ENCODE results near the gene PPP1R16B.

DNA sequence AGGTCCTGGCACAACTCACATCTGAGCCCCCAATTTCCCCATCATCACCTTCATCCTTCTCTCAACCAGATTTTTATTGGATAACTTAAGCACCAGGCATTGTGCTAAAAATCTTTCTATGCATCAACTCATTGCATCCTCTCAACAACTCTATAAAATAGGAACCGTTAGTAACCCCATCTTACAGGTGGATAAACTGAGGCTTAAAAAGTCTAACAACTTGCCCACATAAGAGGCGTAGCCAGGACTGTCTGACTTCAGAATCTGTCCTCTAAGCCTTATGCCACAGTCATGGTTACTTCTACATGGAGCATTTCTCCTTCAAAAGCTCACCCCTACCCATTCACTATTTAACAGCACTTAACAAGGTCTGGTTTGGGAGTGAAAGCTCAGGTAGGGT, 51.1 kb downstream of the PPP1R16B start:
- no peak for TF ChIP-seq POLR2AphosphoS5 (IDR thresholded peaks at IDR 0.05; ENCODE audit: low read depth, low read length)
- TF ChIP-seq, protein P1, sequence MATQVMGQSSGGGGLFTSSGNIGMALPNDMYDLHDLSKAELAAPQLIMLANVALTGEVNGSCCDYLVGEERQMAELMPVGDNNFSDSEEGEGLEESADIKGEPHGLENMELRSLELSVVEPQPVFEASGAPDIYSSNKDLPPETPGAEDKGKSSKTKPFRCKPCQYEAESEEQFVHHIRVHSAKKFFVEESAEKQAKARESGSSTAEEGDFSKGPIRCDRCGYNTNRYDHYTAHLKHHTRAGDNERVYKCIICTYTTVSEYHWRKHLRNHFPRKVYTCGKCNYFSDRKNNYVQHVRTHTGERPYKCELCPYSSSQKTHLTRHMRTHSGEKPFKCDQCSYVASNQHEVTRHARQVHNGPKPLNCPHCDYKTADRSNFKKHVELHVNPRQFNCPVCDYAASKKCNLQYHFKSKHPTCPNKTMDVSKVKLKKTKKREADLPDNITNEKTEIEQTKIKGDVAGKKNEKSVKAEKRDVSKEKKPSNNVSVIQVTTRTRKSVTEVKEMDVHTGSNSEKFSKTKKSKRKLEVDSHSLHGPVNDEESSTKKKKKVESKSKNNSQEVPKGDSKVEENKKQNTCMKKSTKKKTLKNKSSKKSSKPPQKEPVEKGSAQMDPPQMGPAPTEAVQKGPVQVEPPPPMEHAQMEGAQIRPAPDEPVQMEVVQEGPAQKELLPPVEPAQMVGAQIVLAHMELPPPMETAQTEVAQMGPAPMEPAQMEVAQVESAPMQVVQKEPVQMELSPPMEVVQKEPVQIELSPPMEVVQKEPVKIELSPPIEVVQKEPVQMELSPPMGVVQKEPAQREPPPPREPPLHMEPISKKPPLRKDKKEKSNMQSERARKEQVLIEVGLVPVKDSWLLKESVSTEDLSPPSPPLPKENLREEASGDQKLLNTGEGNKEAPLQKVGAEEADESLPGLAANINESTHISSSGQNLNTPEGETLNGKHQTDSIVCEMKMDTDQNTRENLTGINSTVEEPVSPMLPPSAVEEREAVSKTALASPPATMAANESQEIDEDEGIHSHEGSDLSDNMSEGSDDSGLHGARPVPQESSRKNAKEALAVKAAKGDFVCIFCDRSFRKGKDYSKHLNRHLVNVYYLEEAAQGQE (IDR thresholded peaks at IDR 0.05; ENCODE audit: insufficient read depth in 1 of 2, low read depth in 2 of 2, low read length in 2 of 2) = no peak
- no peak for TF ChIP-seq TAF1 (IDR thresholded peaks at IDR 0.05; ENCODE audit: borderline replicate concordance, insufficient read depth, low read length)
- no peak for TF ChIP-seq SIN3A (IDR thresholded peaks at IDR 0.05; ENCODE audit: borderline replicate concordance, insufficient read depth, low read length)
- no peak for TF ChIP-seq FOXP2 (optimal IDR thresholded peaks at IDR 0.05; ENCODE audit: borderline replicate concordance, extremely low read depth, extremely low read length, insufficient read depth)
